IMR-90 (cell line): ENCODE results near the gene YTHDF2. TPM values are rescaled to one million over a fixed set of nuclear protein-coding genes. Genes with fewer than 3 reads are reported as not detected.

Source experiments
- ATAC-seq: fragments of 200-7000 bp; cut with Tn5 transposase; 2 replicates; pipeline ENCODE4 v1.9.1; 2020; ENCODE audit warnings: low read depth, mild to moderate bottlenecking, moderate library complexity
- BruUV-seq: library from RNA; stranded (reverse); fragments of 400-500 nt; replicated peaks from 2 replicates; lab custom pipeline; 2021; lab: Mats Ljungman, UMichigan
- CTCF ChIA-PET: fragments of 300-600 bp; formaldehyde crosslinking; extraction: SDS; loops from one replicate; lab custom pipeline; 2021; ENCODE audit warnings: antibody characterized with exemption; lab: Yijun Ruan, JAX
- POLR2A ChIA-PET: fragments of 300-600 bp; sonication (Branson Sonifier 250); formaldehyde crosslinking; loops from one replicate; lab custom pipeline; 2022; ENCODE audit warnings: antibody characterized with exemption; ENCODE audit not compliant: unreplicated experiment; lab: Charles Lee
- DNase-seq: peaks from one replicate; pipeline ENCODE4 v3.0.0; 2013
- H2AFZ ChIP-seq: replicated peaks from 2 replicates; pipeline ENCODE3; 2013; ENCODE audit warnings: low read length, mild to moderate bottlenecking; ENCODE audit not compliant: poor library complexity
- H2AK5ac ChIP-seq: 2 replicates; pipeline ENCODE4 v1.6.1; 2013; ENCODE audit warnings: low read depth, low read length, inconsistent platforms
- H2AK9ac ChIP-seq: replicated peaks from 2 replicates; pipeline ENCODE3; 2013; ENCODE audit warnings: mild to moderate bottlenecking, low read depth, low read length, moderate library complexity; ENCODE audit not compliant: poor library complexity
- H2BK120ac ChIP-seq: 2 replicates; pipeline ENCODE4 v1.6.1; 2013; ENCODE audit warnings: low read depth, low read length, inconsistent platforms
- H2BK15ac ChIP-seq: 3 replicates; pipeline ENCODE4 v1.6.1; 2013; ENCODE audit warnings: low read depth, low read length, inconsistent platforms
- H2BK20ac ChIP-seq: 2 replicates; pipeline ENCODE4 v1.6.1; 2013; ENCODE audit warnings: low read depth, mild to moderate bottlenecking, inconsistent platforms, low read length, moderate library complexity
- H2BK5ac ChIP-seq: 2 replicates; pipeline ENCODE4 v1.6.1; 2013; ENCODE audit warnings: mild to moderate bottlenecking, low read depth, low read length, inconsistent platforms; ENCODE audit not compliant: poor library complexity, severe bottlenecking
- H3K14ac ChIP-seq: replicated peaks from 2 replicates; pipeline ENCODE4 v1.6.1; 2013; ENCODE audit warnings: low read depth, low read length, inconsistent platforms
- H3K18ac ChIP-seq: 2 replicates; pipeline ENCODE4 v1.6.1; 2013; ENCODE audit warnings: low read depth, low read length, control low read depth
- H3K23ac ChIP-seq: 2 replicates; pipeline ENCODE4 v1.6.1; 2013; ENCODE audit warnings: low read depth, low read length, inconsistent platforms
- H3K27ac ChIP-seq: 2 replicates; pipeline ENCODE4 v1.5.1; 2013; ENCODE audit warnings: mild to moderate bottlenecking, control low read depth, low read length; ENCODE audit not compliant: insufficient read depth
- H3K27me3 ChIP-seq: 2 replicates; pipeline ENCODE4 v1.6.1; 2013; ENCODE audit warnings: low read length; ENCODE audit not compliant: control insufficient read depth, insufficient read depth
- H3K36me3 ChIP-seq: 2 replicates; pipeline ENCODE4 v1.6.1; 2013; ENCODE audit warnings: low read length, mixed read lengths; ENCODE audit not compliant: control insufficient read depth, insufficient read depth
- H3K4ac ChIP-seq: 2 replicates; pipeline ENCODE4 v1.6.1; 2013; ENCODE audit warnings: low read depth, low read length, inconsistent platforms
- H3K4me1 ChIP-seq: 2 replicates; pipeline ENCODE4 v1.6.1; 2013; ENCODE audit warnings: low read length, mixed read lengths; ENCODE audit not compliant: control insufficient read depth, insufficient read depth
- H3K4me2 ChIP-seq: 2 replicates; pipeline ENCODE4 v1.6.1; 2013; ENCODE audit warnings: low read depth, mild to moderate bottlenecking, control low read depth, low read length, moderate library complexity
- H3K4me3 ChIP-seq: 2 replicates; pipeline ENCODE4 v1.5.1; 2013; ENCODE audit warnings: low read depth, mild to moderate bottlenecking, control low read depth, low read length, moderate library complexity; ENCODE audit not compliant: insufficient read depth
- H3K56ac ChIP-seq: 2 replicates; pipeline ENCODE4 v1.6.1; 2013; ENCODE audit warnings: low read length, inconsistent platforms; ENCODE audit not compliant: insufficient read depth; ENCODE audit errors: extremely low read depth
- H3K79me1 ChIP-seq, 2 experiments: 2 replicates each; pipeline ENCODE4 v1.6.1; 2013; ENCODE audit warnings: low read length in 2 of 2, inconsistent platforms in 1 of 2, low read depth in 1 of 2
- H3K9ac ChIP-seq: 2 replicates; pipeline ENCODE4 v1.6.1; 2013; ENCODE audit warnings: low read depth, low read length, control low read depth
- H3K9me1 ChIP-seq: 2 replicates; pipeline ENCODE4 v1.6.1; 2013; ENCODE audit warnings: low read length, inconsistent platforms; ENCODE audit not compliant: insufficient read depth
- H3K9me3 ChIP-seq: 2 replicates; pipeline ENCODE4 v1.6.1; 2013; ENCODE audit warnings: low read length; ENCODE audit not compliant: control insufficient read depth, insufficient read depth
- H4K20me1 ChIP-seq: 2 replicates; pipeline ENCODE4 v1.6.1; 2013; ENCODE audit warnings: low read length, inconsistent platforms; ENCODE audit not compliant: insufficient read depth
- H4K5ac ChIP-seq: 2 replicates; pipeline ENCODE4 v1.6.1; 2013; ENCODE audit warnings: mild to moderate bottlenecking, low read depth, low read length, control low read depth
- H4K8ac ChIP-seq, 2 experiments: 2 replicates each; pipeline ENCODE4 v1.6.1; 2013; ENCODE audit warnings: low read depth in 2 of 2, low read length in 2 of 2, control low read depth in 1 of 2, inconsistent platforms in 1 of 2
- H4K91ac ChIP-seq: 2 replicates; pipeline ENCODE4 v1.6.1; 2013; ENCODE audit warnings: low read depth, low read length, inconsistent platforms; ENCODE audit not compliant: insufficient read depth
- BHLHE40 ChIP-seq: fragments of 150-350 bp; IDR thresholded peaks from 2 replicates; pipeline ENCODE4 v1.6.1; 2016; ENCODE audit warnings: mild to moderate bottlenecking, low read depth, low read length
- CEBPB ChIP-seq: IDR thresholded peaks from 2 replicates; pipeline ENCODE4 v1.6.1; 2012; ENCODE audit warnings: low read depth, low read length, improper control_type of control experiment
- CTCF ChIP-seq: conservative IDR thresholded peaks from 2 replicates; pipeline ENCODE4 v1.5.1; 2012; ENCODE audit warnings: mild to moderate bottlenecking, low read depth, low read length, improper control_type of control experiment
- NFE2L2 ChIP-seq: fragments of 150-350 bp; IDR thresholded peaks from 2 replicates; pipeline ENCODE4 v1.6.1; 2016; ENCODE audit warnings: low read depth, mild to moderate bottlenecking, low read length
- RCOR1 ChIP-seq: IDR thresholded peaks from 2 replicates; pipeline ENCODE4 v1.6.1; 2012; ENCODE audit warnings: mild to moderate bottlenecking, low read length, improper control_type of control experiment; ENCODE audit not compliant: insufficient replicate concordance
- SMC3 ChIP-seq: fragments of 150-350 bp; IDR thresholded peaks from 2 replicates; pipeline ENCODE4 v1.6.1; 2016; ENCODE audit warnings: low read depth, mild to moderate bottlenecking, antibody characterized with exemption, low read length, moderate library complexity
- WGBS, 2 experiments: methylation state at CpG; one replicate each; pipeline versions ENCODE4 v1.1.5 to v1.1.7; 2013; ENCODE audit warnings: missing lambda C conversion rate in 2 of 2; ENCODE audit not compliant: insufficient read length in 1 of 2; ENCODE audit errors: extremely low coverage in 2 of 2; 5-methylcytosine and 5-hydroxymethylcytosine counted together
- dilution Hi-C: fragments of 300-500 bp; cut with HindIII; formaldehyde crosslinking; loops from one replicate; pipeline ENCODE4 v1.14.3; 2018; ENCODE audit warnings: low sequenced_read_pairs; ENCODE audit not compliant: unreplicated experiment
- in situ Hi-C: fragments of 300-500 bp; cut with MboI; formaldehyde crosslinking; loops from 3 replicates; pipeline ENCODE4 v1.14.3; 2019; ENCODE audit warnings: low sequenced_read_pairs, inconsistent platforms, mixed read lengths
- intact Hi-C: fragments of 100-400 bp; cut with micrococcal nuclease; formaldehyde crosslinking; loops from 2 replicates; pipeline ENCODE4 v1.10.0; 2022
- polyA plus RNA-seq, 3 experiments: library from polyadenylated mRNA; depleted of rRNA; stranded (reverse); fragments of >200 nt; gene quantifications; 2 replicates each; pipeline ENCODE4 v1.2.3, GENCODE V29; 2012; ENCODE audit warnings: low replicate concordance in 1 of 3
- total RNA-seq: library from RNA; depleted of rRNA; stranded (reverse); fragments of >200 nt; gene quantifications from 2 replicates; pipeline ENCODE4 v1.2.3, GENCODE V29; 2012
- TF ChIP-seq, protein P1 (sequence below): fragments of 150-350 bp; IDR thresholded peaks from 2 replicates; pipeline ENCODE4 v1.6.1; 2016; ENCODE audit warnings: low read depth, mild to moderate bottlenecking, low read length, moderate library complexity, borderline replicate concordance

Gene YTHDF2
- total and polyA plus RNA-seq, 2 of the 4 experiments (the other 2 are of a cell fraction) = 50.0 to 94.3 TPM

GRCh38 chr1:28789412-28789811 lies 52.7 kb downstream of the YTHDF2 start:
- Histone ChIP-seq H2BK15ac (no peak overlapping the region), H2AK5ac (no peak overlapping the region), H3K56ac (no peak overlapping the region), H3K4me1 (no peaks in the 10 kb centered on the region; the same call in 1 of the 2 replicates), H2BK20ac (no peak overlapping the region), H2AK9ac (no peak overlapping the region), H4K20me1 (no peaks in the 10 kb centered on the region), H4K91ac (no peak overlapping the region), H3K9ac (no peak overlapping the region), H3K23ac (no peak overlapping the region), H3K14ac (no peak overlapping the region), H2AFZ (no peak overlapping the region), H3K27ac (no peak overlapping the region), H2BK5ac (no peak overlapping the region), H3K18ac (no peak overlapping the region), H3K27me3 (no peaks in the 10 kb centered on the region), H2BK120ac (no peak overlapping the region), H4K8ac (no peak overlapping the region), H4K5ac (no peak overlapping the region), H3K79me1 (no peaks in the 10 kb centered on the region), H3K4ac (no peak overlapping the region), H3K9me3 (no peaks in the 10 kb centered on the region), H3K4me2 (no peak overlapping the region), H3K4me3 (no peak overlapping the region), H3K9me1 (no peaks in the 10 kb centered on the region), H3K36me3 (no peaks in the 10 kb centered on the region)
- intact Hi-C loops (loop anchor here (5.0 kb wide), 1 partner anchor 243 kb away; no protein-coding TSS in a partner anchor), dilution Hi-C loops (no loop called here), in situ Hi-C loops (loop anchor here (10.0 kb wide), 2 partner anchors 245 to 415 kb away; no protein-coding TSS in a partner anchor)
- TF ChIP-seq CTCF = no peak
- no peak for TF ChIP-seq NFE2L2
- TF ChIP-seq RCOR1 = no peak
- TF ChIP-seq CEBPB = no peak
- no peak for TF ChIP-seq SMC3
- no peak for TF ChIP-seq BHLHE40
- TF ChIP-seq, protein P1, sequence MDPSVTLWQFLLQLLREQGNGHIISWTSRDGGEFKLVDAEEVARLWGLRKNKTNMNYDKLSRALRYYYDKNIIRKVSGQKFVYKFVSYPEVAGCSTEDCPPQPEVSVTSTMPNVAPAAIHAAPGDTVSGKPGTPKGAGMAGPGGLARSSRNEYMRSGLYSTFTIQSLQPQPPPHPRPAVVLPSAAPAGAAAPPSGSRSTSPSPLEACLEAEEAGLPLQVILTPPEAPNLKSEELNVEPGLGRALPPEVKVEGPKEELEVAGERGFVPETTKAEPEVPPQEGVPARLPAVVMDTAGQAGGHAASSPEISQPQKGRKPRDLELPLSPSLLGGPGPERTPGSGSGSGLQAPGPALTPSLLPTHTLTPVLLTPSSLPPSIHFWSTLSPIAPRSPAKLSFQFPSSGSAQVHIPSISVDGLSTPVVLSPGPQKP = no peak
- ChIA-PET CTCF (interaction anchor here (1.5 kb wide), 1 partner anchor 88 kb away, joined by 3 read pairs; no protein-coding TSS in a partner anchor), POLR2A (no interaction called here)
- no peak for DNase-seq
- BruUV-seq = no TSS peak
- ATAC-seq = no peak
- WGBS, 2 experiments = no CpG with 5 or more reads among the region's 9 CpGs
